GM12872 (cell line): ENCODE data around the gene UNC80.

Source experiments
- TF ChIP-seq, protein P1 (sequence below): IDR thresholded peaks from 3 replicates; pipeline ENCODE4 v1.5.1; 2011; ENCODE audit warnings: low read depth, mild to moderate bottlenecking, low read length, moderate library complexity; ENCODE audit not compliant: insufficient read depth

UNC80 gene

GRCh38 chr2:209771474-209772289 is at the start of gene UNC80:
TSS of gene UNC80 (plus strand) at chr2:209771832. CDS start at chr2:209772073, 241 bp downstream.
- TF ChIP-seq, protein P1, sequence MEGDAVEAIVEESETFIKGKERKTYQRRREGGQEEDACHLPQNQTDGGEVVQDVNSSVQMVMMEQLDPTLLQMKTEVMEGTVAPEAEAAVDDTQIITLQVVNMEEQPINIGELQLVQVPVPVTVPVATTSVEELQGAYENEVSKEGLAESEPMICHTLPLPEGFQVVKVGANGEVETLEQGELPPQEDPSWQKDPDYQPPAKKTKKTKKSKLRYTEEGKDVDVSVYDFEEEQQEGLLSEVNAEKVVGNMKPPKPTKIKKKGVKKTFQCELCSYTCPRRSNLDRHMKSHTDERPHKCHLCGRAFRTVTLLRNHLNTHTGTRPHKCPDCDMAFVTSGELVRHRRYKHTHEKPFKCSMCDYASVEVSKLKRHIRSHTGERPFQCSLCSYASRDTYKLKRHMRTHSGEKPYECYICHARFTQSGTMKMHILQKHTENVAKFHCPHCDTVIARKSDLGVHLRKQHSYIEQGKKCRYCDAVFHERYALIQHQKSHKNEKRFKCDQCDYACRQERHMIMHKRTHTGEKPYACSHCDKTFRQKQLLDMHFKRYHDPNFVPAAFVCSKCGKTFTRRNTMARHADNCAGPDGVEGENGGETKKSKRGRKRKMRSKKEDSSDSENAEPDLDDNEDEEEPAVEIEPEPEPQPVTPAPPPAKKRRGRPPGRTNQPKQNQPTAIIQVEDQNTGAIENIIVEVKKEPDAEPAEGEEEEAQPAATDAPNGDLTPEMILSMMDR, result no peak

DNA sequence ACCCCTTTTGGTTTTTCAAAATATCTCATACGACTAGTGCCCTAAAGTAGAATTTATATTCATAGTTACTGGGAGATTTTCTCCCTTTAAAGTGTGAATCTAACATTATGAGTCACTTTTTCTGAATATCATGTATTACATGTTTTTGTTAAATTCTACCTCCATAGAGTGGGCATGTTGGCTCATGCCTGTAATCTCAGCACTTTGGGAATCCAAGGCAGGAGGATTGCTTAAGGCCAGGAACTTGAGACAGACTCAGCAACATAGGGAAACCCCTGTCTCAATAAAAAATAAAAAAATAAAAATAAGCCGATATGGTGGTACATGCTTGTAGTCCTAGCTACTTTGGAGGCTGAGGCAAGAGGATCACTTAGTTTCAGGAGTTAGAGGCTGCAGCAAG is 45.3 kb upstream of the UNC80 start:
- TF ChIP-seq, protein P1, result no peak

DNA sequence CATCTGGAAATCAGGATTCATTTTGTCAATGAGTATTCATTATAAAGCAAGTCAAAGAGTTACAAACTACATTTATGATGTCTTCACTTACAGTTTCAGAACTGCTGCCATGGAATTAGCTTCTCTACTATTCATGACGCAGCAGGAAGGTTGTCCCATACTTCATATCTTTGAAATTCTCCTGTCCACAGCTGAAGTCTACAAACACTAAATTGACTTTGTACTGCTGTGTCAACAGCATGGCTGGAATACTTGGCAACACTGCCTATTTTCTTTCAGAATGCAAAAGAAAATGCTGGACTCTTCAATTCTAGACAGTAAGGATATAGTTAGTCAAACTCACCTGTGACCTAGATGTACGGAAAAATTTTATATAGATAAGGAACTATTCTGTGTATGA is 44.6 kb upstream of the UNC80 start:
- TF ChIP-seq, protein P1, result no peak

GRCh38 chr2:209734805-209735204 is 36.8 kb upstream of the UNC80 start:
- TF ChIP-seq, protein P1, result no peak

- TF ChIP-seq, protein P1, result no peak
Measured at GRCh38 chr2:209741953-209742352, 29.7 kb upstream of the UNC80 start.

GRCh38 chr2:209753020-209753419 is 18.6 kb upstream of the UNC80 start:
- TF ChIP-seq, protein P1, result no peak

GRCh38 chr2:209757163-209757562 is 14.5 kb upstream of the UNC80 start:
- TF ChIP-seq, protein P1, result no peak

DNA sequence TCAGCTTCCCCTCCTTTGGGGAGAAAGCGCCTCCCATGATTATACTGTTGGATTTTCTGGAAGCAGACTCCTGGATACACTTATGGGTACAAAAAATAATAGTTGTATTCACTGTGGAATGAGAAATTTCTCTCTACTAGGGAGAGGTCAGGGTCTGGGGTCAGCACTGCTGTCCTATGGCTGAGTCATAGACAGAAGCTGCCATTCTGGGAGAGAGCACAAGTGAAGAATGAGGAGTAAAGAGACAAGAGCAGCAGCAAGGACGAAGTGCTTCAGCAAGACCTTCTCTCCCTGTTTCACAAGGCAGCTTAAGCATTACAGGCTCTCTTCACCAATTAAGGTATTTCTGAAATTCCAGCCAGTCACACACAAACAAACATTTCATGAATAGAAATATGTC is 10.1 kb upstream of the UNC80 start:
- TF ChIP-seq, protein P1, result no peak
